ENCODE measurements around the gene PCDHGA11.
"Not testable (repeated sequence)": the region's sequence is repeated elsewhere in the genome, so short reads cannot be mapped to it uniquely, and the experiment has no call there.

DNA sequence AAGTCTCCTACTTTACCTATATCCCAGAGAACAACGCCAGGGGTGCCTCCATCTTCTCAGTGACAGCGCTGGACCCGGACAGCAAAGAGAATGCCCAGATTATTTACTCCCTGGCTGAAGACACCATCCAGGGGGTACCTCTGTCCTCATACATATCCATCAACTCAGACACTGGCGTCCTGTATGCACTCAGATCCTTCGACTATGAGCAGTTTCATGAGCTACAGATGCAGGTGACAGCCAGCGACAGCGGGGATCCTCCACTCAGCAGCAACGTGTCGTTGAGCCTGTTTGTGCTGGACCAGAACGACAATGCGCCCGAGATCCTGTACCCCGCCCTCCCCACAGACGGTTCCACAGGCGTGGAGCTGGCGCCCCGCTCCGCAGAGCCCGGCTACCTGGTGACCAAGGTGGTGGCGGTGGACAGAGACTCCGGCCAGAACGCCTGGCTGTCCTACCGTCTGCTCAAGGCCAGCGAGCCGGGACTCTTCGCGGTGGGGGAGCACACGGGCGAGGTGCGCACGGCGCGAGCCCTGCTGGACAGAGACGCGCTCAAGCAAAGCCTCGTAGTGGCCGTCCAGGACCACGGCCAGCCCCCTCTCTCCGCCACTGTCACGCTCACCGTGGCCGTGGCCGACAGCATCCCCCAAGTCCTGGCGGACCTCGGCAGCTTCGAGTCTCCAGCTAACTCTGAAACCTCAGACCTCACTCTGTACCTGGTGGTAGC lies 6.1 kb upstream of the PCDHGA11 start:
- TF ChIP-seq, protein P1, sequence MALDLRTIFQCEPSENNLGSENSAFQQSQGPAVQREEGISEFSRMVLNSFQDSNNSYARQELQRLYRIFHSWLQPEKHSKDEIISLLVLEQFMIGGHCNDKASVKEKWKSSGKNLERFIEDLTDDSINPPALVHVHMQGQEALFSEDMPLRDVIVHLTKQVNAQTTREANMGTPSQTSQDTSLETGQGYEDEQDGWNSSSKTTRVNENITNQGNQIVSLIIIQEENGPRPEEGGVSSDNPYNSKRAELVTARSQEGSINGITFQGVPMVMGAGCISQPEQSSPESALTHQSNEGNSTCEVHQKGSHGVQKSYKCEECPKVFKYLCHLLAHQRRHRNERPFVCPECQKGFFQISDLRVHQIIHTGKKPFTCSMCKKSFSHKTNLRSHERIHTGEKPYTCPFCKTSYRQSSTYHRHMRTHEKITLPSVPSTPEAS (tag by site-specific recombination; IDR thresholded peaks at IDR 0.05): not testable (repeated sequence)
- TF ChIP-seq, protein P2, sequence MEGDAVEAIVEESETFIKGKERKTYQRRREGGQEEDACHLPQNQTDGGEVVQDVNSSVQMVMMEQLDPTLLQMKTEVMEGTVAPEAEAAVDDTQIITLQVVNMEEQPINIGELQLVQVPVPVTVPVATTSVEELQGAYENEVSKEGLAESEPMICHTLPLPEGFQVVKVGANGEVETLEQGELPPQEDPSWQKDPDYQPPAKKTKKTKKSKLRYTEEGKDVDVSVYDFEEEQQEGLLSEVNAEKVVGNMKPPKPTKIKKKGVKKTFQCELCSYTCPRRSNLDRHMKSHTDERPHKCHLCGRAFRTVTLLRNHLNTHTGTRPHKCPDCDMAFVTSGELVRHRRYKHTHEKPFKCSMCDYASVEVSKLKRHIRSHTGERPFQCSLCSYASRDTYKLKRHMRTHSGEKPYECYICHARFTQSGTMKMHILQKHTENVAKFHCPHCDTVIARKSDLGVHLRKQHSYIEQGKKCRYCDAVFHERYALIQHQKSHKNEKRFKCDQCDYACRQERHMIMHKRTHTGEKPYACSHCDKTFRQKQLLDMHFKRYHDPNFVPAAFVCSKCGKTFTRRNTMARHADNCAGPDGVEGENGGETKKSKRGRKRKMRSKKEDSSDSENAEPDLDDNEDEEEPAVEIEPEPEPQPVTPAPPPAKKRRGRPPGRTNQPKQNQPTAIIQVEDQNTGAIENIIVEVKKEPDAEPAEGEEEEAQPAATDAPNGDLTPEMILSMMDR (tag by site-specific recombination; IDR thresholded peaks at IDR 0.05): not testable (repeated sequence)
- not testable (repeated sequence) for TF ChIP-seq ZBTB8A (tag by site-specific recombination; IDR thresholded peaks at IDR 0.05); MYNN (tag by site-specific recombination; IDR thresholded peaks at IDR 0.05; ENCODE audit: borderline replicate concordance); EGR2 (tag by site-specific recombination; IDR thresholded peaks at IDR 0.05; ENCODE audit: low read depth); ZNF560 (tag by site-specific recombination; IDR thresholded peaks at IDR 0.05; ENCODE audit: borderline replicate concordance); TCF7L2 (IDR thresholded peaks at IDR 0.05; ENCODE audit: borderline replicate concordance, low read depth, low read length); ZNF274 (IDR thresholded peaks at IDR 0.05; ENCODE audit: low read length); ZNF274 (tag by site-specific recombination; IDR thresholded peaks at IDR 0.05; ENCODE audit: borderline replicate concordance); ZBTB1 (tag by site-specific recombination; IDR thresholded peaks at IDR 0.05)
- TF ChIP-seq, protein P3, sequence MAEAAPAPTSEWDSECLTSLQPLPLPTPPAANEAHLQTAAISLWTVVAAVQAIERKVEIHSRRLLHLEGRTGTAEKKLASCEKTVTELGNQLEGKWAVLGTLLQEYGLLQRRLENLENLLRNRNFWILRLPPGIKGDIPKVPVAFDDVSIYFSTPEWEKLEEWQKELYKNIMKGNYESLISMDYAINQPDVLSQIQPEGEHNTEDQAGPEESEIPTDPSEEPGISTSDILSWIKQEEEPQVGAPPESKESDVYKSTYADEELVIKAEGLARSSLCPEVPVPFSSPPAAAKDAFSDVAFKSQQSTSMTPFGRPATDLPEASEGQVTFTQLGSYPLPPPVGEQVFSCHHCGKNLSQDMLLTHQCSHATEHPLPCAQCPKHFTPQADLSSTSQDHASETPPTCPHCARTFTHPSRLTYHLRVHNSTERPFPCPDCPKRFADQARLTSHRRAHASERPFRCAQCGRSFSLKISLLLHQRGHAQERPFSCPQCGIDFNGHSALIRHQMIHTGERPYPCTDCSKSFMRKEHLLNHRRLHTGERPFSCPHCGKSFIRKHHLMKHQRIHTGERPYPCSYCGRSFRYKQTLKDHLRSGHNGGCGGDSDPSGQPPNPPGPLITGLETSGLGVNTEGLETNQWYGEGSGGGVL (tag by site-specific recombination; IDR thresholded peaks at IDR 0.05): not testable (repeated sequence)
- TF ChIP-seq, protein P4, sequence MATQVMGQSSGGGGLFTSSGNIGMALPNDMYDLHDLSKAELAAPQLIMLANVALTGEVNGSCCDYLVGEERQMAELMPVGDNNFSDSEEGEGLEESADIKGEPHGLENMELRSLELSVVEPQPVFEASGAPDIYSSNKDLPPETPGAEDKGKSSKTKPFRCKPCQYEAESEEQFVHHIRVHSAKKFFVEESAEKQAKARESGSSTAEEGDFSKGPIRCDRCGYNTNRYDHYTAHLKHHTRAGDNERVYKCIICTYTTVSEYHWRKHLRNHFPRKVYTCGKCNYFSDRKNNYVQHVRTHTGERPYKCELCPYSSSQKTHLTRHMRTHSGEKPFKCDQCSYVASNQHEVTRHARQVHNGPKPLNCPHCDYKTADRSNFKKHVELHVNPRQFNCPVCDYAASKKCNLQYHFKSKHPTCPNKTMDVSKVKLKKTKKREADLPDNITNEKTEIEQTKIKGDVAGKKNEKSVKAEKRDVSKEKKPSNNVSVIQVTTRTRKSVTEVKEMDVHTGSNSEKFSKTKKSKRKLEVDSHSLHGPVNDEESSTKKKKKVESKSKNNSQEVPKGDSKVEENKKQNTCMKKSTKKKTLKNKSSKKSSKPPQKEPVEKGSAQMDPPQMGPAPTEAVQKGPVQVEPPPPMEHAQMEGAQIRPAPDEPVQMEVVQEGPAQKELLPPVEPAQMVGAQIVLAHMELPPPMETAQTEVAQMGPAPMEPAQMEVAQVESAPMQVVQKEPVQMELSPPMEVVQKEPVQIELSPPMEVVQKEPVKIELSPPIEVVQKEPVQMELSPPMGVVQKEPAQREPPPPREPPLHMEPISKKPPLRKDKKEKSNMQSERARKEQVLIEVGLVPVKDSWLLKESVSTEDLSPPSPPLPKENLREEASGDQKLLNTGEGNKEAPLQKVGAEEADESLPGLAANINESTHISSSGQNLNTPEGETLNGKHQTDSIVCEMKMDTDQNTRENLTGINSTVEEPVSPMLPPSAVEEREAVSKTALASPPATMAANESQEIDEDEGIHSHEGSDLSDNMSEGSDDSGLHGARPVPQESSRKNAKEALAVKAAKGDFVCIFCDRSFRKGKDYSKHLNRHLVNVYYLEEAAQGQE (tag by site-specific recombination; IDR thresholded peaks at IDR 0.05): not testable (repeated sequence)
